Stromal cell of bone marrow (primary cell): ENCODE results near the gene TOP2A.

Experiments used
- DNase-seq: peaks from one replicate; pipeline ENCODE4 v3.0.0-alpha.2; 2012; ENCODE audit warnings: low read depth

TOP2A gene

GRCh38 chr17:40345161-40345993 lies 72.3 kb downstream of the TOP2A start:
- no peak for DNase-seq

- DNase-seq, result no peak
Measured at GRCh38 chr17:40344421-40345160, 73.1 kb downstream of the TOP2A start.

GRCh38 chr17:40343219-40344119 lies 74.2 kb downstream of the TOP2A start:
- DNase-seq, result no peak

- DNase-seq, result no peak
Measured at GRCh38 chr17:40342504-40343218, 75.0 kb downstream of the TOP2A start.

GRCh38 chr17:40341808-40342503 lies 75.7 kb downstream of the TOP2A start:
- DNase-seq, result no peak

GRCh38 chr17:40340880-40341807 lies 76.6 kb downstream of the TOP2A start:
- DNase-seq, result no peak

- no peak for DNase-seq
Measured at GRCh38 chr17:40340327-40340726, 77.4 kb downstream of the TOP2A start.

- no peak for DNase-seq
Measured at GRCh38 chr17:40338941-40339649, 78.6 kb downstream of the TOP2A start.
